ENCODE results near the gene PIP5K1B.

PIP5K1B gene

GRCh38 chr9:68795411-68795810 is 90.4 kb downstream of the PIP5K1B start:
- H3K36me3 ChIP-seq (replicated peaks), result no peaks in the 10 kb centered on the region
- no peak overlapping the region for H3K27ac ChIP-seq
- in situ Hi-C loops (cut with HindIII; ENCODE audit: low pct_ligation_motif_present, low sequenced_read_pairs), result no loop called here
- TF ChIP-seq, protein P1, sequence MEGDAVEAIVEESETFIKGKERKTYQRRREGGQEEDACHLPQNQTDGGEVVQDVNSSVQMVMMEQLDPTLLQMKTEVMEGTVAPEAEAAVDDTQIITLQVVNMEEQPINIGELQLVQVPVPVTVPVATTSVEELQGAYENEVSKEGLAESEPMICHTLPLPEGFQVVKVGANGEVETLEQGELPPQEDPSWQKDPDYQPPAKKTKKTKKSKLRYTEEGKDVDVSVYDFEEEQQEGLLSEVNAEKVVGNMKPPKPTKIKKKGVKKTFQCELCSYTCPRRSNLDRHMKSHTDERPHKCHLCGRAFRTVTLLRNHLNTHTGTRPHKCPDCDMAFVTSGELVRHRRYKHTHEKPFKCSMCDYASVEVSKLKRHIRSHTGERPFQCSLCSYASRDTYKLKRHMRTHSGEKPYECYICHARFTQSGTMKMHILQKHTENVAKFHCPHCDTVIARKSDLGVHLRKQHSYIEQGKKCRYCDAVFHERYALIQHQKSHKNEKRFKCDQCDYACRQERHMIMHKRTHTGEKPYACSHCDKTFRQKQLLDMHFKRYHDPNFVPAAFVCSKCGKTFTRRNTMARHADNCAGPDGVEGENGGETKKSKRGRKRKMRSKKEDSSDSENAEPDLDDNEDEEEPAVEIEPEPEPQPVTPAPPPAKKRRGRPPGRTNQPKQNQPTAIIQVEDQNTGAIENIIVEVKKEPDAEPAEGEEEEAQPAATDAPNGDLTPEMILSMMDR (IDR thresholded peaks at IDR 0.05; ENCODE audit: low read depth, low read length, missing control alignments), result no peak
- H3K4me3 ChIP-seq (ENCODE audit: low read depth, low read length), result no peak overlapping the region
- no peaks in the 10 kb centered on the region for H3K27me3 ChIP-seq (replicated peaks)
- no peak for DNase-seq

GRCh38 chr9:68797116-68797515 is 92.1 kb downstream of the PIP5K1B start:
- no peak for DNase-seq
- in situ Hi-C loops (cut with HindIII; ENCODE audit: low pct_ligation_motif_present, low sequenced_read_pairs), result no loop called here
- Histone ChIP-seq H3K27ac (no peak overlapping the region), H3K36me3 (replicated peaks) (no peaks in the 10 kb centered on the region), H3K4me3 (ENCODE audit: low read depth, low read length) (no peak overlapping the region), H3K27me3 (replicated peaks) (no peaks in the 10 kb centered on the region)
- TF ChIP-seq, protein P1 (IDR thresholded peaks at IDR 0.05; ENCODE audit: low read depth, low read length, missing control alignments), result no peak

- Histone ChIP-seq H3K27me3 (replicated peaks) (no peaks in the 10 kb centered on the region), H3K27ac (no peak overlapping the region), H3K4me3 (ENCODE audit: low read depth, low read length) (no peak overlapping the region), H3K36me3 (replicated peaks) (no peaks in the 10 kb centered on the region)
- in situ Hi-C loops (cut with HindIII; ENCODE audit: low pct_ligation_motif_present, low sequenced_read_pairs), result no loop called here
- TF ChIP-seq, protein P1 (IDR thresholded peaks at IDR 0.05; ENCODE audit: low read depth, low read length, missing control alignments), result no peak
- DNase-seq, result no peak
These were observed 93.4 kb downstream of the PIP5K1B start for GRCh38 chr9:68798423-68798822.

GRCh38 chr9:68800836-68801235 is 95.8 kb downstream of the PIP5K1B start:
- in situ Hi-C loops (cut with HindIII; ENCODE audit: low pct_ligation_motif_present, low sequenced_read_pairs), result no loop called here
- no peak for DNase-seq
- H3K27me3 ChIP-seq (replicated peaks), result no peaks in the 10 kb centered on the region
- no peaks in the 10 kb centered on the region for H3K36me3 ChIP-seq (replicated peaks)
- H3K4me3 ChIP-seq (ENCODE audit: low read depth, low read length), result no peak overlapping the region
- TF ChIP-seq, protein P1 (IDR thresholded peaks at IDR 0.05; ENCODE audit: low read depth, low read length, missing control alignments), result no peak
- no peak overlapping the region for H3K27ac ChIP-seq

- TF ChIP-seq, protein P1 (IDR thresholded peaks at IDR 0.05; ENCODE audit: low read depth, low read length, missing control alignments), result no peak
- DNase-seq, result no peak
These were observed 97.5 kb downstream of the PIP5K1B start for GRCh38 chr9:68802525-68803015.

More at GRCh38 chr9:68802525-68803015, 97.5 kb downstream of the PIP5K1B start:
- in situ Hi-C loops (cut with HindIII; ENCODE audit: low pct_ligation_motif_present, low sequenced_read_pairs), result no loop called here
- H3K27me3 ChIP-seq (replicated peaks), result no peaks in the 10 kb centered on the region
- H3K36me3 ChIP-seq (replicated peaks), result no peaks in the 10 kb centered on the region
- no peak overlapping the region for H3K4me3 ChIP-seq (ENCODE audit: low read depth, low read length)
- no peak overlapping the region for H3K27ac ChIP-seq
